ENCODE data around the gene TNIP1.

TNIP1 gene

GRCh38 chr5:151018846-151019245 is 62.0 kb downstream of the TNIP1 start:
- DNase-seq = no peak

DNA sequence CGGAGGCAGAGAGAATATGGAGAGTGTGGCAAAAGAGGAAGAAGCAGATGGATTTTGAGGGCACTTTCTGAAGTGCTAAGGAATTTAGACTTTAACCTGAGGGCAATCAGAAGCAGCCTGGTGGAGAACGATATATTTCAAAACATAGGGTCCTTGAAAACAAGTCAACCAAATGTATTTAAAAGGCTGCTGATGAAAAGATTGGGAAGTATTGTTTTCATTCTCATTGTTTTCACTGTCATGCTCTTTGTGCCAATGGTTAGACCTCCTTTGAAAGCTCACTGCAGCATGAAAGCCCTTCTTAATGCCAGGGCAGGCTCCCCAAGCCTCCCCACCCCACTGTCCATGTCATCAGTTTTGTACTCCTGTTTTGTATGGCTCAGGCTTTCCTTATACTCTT is 62.9 kb downstream of the TNIP1 start:
- no peak for DNase-seq

DNA sequence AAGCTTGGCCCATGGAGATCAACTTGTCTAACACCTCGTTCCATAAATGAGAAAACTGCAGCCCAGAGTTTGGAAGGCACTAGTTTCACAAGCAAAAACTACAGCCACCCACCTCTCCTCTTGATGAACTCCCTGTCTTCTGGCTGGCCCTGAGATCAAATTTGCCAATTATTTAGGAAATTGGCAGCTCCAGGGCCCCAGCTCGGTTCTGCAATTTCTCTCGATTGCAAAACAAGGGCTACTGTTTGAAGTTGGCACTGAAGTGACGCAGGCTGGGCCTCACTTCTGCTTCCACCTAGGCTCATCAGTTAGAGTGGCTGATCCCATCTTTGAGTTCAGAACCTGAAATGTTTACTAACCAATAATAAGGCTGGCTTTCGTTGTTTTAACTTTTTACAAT is 64.1 kb downstream of the TNIP1 start:
- no peak for DNase-seq

- DNase-seq = no peak
Observed at GRCh38 chr5:151015974-151016587, 64.8 kb downstream of the TNIP1 start.

DNA sequence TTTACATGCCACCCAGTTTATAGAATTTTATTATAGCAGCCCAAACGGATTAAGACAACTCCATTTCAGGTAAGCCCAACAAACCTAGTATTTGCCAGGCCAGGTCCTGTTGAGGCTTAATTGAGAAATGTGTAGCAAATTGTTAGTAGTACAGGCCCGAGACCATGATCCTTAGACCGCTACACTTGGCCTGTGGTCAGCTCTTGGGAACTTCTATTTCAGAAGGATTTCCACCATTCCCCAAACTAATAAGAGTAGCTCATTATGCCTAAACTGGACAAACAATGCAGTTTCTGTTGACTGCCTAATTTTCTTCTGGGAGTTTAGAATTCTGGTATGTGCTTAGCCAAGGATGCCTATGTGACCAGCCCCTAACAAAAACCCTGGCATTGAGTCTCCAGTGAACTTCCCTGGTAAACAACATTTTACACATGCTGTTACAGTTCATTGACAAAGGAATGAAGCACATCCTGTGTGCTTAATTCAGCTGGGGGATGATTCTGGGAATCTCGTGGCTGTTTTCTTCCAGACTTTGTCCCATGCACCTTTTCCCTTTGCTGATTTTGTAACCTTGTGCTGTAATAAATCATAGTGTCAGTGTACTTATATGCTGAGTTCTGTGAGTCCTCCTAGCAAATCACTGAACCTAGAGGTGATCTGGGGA is 66.0 kb downstream of the TNIP1 start:
- no peak for DNase-seq

GRCh38 chr5:151012862-151013261 is 68.0 kb downstream of the TNIP1 start:
- DNase-seq = no peak

DNA sequence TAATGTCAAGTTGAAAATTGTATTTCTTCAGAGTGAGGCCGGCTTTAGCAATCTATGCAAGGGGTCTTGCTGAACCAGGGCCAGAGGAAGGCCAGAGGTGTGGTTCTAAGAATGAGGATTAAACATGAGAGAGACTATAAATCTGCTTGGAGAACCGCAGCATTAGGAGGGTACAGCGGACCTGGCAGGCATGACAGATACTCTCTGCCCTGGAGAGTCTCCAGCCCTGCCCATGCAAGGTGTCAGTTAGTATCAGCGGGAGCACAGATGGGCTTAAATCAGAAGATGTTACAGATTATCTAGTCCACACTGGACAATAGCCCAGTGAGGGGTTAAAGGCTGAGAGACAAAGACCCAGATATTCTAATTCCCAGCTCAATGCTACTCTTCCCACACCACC is 71.9 kb downstream of the TNIP1 start:
- DNase-seq = no peak

- no peak for DNase-seq
Observed at GRCh38 chr5:151008210-151008491, 72.7 kb downstream of the TNIP1 start.

DNA sequence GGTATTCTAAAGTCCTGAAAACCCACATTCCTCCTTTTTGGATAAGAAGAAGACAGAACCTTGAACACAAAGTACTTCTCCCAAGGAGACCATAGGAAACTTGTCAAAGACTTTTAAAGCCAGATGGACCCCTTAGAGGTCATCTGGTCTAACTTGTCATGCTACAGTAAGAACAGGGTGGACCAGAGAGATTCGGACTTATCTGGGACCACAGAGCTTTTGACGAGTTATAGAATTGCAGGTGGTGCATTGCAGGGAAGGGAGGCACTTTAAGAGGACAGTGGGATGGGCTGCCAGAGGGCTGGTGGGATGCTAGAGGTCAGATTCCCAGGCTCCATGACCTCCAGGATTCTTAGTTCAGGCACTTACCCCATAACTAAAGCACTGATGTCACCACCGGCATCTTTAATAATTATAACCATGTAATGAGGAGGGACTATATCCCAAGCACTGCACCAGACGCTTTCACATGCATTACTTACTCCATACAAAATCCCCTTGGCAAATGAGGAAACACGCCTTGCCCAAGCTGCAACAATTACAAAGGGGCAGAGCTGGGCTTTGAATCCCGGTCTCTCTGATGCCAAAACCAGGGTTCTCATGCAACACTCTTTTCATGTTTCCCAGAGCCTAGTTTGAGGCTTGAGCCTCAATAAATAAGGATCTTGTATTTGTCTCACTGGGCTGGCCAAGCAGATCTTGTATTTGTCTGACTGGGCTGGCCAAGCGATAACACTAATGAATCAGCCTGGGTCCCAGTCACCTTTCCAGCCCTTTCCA is 73.2 kb downstream of the TNIP1 start:
- DNase-seq = no peak

- DNase-seq = no peak
Observed at GRCh38 chr5:151006704-151007334, 74.0 kb downstream of the TNIP1 start.

DNA sequence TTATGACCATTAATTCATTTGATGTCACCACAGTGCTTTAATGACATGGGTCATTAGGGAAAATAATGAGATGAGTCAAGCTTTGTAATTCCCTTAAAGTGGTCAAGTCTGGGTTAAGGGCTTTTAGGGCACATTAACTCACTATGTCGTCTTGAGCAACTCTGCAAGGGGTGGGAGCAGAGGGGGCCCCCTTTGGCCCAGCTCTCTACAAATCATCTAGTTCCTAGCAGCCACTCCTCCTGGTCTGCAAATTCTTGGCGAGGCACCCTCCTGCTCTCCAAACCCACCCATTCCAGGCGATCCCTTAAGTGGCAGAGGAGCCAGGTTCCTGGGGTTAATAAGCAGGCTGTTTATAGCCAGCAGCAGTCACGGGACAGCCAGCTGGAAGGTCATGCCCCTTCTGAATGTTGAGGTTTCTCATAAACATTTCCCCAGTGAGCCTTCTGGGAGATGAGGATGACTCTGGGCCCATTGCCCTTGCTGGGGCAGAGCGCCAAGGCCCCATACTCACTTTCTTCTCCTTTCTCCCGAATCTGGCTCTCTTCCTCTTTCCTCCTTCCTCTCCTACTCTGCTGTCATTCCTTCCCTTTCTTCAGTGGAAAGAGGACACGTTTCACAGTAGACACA is 74.8 kb downstream of the TNIP1 start:
- peak; percentile 85 for DNase-seq

DNA sequence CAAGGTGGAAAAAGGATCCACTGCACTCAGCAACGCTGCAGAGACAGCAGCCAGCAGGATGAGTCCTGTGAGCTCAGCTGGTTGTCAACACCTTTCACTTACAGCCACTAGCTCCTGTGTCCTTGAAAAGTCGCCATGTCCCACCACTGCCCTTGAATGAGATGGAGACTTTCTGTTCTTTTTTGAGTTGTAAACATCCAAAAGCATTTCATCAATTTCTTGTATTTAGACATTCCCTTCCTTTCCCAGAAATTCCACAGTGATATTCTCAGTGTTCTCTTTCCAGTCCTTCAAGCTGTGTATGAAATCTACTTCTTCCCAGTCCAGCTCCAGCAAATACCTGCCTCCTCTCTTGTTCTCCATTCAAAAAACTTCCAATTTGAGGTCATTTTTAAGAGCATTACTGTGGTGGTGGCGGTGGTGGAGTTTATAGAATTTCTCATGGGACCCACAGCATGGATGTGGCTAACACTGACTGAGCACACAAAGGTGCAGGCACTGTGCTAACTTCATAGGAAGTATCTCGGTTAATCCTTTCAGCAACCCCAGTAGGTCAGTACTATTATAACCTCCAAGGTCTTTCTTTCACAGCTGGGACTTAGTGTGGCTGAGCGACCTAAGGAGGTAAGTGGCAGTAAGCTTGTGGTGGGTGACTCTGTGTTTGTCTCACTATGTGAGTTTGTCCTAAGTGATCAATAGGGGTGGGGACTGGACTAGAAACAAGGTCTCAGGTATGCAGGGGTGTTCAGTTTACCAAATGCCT is 75.5 kb downstream of the TNIP1 start:
- DNase-seq = peak; percentile 42

- DNase-seq = peak; percentile 3
Observed at GRCh38 chr5:151004499-151004898, 76.3 kb downstream of the TNIP1 start.

DNA sequence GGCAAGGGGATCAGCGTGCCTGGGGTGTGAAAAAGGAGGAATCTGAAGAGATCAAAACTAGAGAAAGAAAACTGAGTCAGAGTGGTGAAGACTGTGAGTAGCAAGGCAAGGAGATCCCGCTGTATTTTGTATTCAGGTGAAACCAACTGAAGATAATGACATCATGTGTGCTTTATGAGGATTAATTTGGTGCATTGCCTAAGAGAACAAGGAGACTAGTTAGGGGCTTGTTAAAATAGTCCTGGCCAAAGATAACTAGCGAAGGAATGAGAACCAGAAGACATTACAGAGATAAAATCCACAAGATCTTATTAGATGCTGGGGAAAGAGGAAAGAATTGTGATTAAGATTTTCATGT is 77.4 kb downstream of the TNIP1 start:
- DNase-seq = no peak

DNA sequence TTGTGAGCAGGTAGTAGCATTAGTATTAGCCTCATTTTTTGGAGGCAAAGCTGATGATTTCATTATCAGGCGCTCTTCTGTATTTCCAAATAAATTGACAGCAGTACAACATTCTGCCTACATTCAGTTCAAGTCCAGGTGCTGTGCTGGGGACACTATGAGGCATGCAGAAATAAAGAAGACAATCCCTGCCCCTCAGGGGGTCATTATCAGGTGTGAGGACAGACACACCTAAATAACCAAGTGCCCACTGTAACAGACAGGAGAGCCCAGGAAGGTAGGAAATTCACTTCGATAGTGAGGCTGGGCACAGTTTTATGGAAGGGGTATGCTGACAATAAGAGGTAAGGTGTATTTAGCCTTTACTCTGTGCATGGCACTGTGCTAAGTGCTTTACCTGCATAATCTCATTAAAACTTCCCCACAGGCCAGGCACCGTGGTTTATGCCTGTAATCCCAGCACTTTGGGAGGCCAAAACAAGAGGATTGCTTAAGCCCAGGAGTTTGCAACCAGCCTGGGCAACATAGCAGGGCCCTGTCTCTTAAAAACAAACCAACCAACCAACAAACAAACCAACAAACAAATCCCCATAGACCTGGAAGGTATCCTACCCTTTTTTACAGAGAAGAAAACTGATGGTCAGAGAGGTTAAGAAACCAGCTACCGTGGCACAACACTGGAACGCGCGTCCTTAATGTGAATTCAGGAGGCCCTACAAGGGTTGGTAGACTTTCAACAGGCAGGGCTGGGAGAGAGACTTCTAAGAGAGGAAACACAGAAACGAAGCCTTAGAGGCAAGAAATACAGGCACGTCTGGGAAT is 77.9 kb downstream of the TNIP1 start:
- DNase-seq = peak; percentile 43

- DNase-seq = peak; percentile 43
Observed at GRCh38 chr5:151002250-151002649, 78.6 kb downstream of the TNIP1 start.

DNA sequence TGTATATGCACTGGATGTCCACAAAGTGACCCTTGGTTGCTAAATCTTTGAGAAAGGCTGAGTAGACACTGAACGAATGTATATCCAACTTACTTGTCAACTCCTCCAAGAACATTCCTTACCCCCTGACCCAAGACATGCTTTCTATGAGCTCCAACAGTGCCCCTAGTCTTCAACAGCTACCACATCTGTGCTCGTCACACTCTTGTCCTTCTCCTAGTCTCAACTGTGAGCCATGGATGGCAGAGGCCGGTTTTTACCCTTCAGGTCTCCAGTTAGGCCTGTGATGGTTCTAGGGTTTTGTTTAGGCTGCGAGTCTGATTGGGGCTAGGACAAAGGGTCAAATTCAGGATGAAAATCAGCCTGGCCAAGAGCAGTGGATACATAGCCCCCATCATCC is 79.4 kb downstream of the TNIP1 start:
- DNase-seq = peak; percentile 28

DNA sequence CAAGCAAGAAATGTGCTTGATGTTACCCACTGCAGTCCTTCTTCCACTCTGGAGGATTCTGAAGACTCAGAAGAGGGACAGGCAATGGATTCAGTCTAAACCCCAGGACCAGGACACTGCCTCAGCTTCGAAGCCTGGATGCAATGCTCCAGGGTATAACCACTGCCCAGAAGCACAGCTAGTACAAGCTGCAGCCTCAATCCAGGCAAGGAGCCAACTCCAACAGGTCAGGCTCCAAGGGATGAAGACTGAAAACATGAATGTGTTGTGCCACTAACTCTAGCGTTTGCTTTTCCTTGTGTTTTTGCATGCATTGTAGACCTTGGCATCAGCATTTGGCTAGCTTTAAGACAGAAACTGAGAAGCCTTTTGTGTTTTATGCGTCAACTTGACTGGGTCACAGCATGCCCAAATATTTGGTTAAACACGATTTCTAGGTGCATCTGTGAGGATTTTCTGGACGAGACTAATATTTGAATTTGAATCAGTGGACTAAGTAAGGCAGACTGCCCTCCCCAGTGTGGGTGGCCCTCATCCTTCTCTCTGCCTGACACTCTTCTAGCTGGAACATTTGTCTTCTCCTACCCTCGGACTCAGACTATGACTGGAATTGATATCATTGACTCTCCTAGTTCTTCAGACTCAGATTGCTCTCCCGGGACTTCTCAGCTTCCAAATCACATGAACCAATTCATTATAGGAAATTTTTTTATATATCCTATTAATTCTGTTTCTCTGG is 81.0 kb downstream of the TNIP1 start:
- DNase-seq = peak; percentile 26

DNA sequence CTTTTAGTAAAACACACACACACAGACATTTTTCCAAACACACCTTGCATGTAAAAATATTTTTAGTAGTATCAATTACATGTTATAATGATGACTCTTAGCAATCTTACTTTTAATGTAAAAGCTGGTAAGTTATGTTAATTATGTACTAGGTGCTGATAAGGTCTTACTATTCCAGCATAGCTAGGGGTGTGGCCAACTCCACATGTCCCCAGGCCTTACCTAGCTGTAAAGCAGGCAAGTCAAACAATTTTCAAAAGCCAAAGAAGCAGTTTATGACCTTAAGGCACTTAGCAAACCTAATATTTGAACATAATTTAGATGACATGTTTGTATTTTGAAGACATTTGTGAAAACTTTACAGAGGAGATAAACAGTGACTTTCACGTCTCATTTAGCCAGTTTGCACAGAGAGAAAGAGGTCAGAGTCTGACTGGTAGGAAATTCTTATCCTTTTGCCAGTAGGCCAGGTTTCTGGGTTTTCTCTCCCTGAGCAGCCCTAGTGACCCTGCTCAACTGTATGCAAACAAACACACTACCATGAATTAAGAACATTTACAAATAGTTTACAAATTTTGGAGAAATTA is 86.9 kb downstream of the TNIP1 start:
- no peak for DNase-seq

- DNase-seq = no peak
Observed at GRCh38 chr5:150993422-150993821, 87.4 kb downstream of the TNIP1 start.

DNA sequence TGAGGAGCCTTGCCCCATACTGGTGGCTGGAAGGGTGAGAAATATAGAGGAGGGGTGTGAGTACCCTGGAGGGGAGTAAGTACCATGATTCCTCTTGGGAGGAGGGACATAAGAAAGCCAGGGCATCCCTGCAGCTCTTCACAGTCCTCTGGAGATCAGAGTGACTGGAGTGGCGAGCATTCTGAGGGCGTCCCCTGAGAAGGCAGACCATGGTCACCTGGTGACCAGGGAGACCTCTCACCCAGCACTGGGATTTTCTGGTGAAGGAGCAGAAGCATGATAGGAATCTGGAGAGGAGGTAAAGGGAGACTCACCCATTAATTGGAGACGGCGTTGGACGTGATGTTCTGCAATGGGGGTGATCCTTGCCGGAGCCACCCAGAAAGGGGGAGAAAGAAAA is 88.1 kb downstream of the TNIP1 start:
- no peak for DNase-seq
